ENCODE data around the gene CCDC134. TPM values are rescaled to one million over a fixed set of nuclear protein-coding genes. Genes with fewer than 3 reads are reported as not detected.
A peak's percentile ranks its signal among the peaks of the same experiment; 100 is the strongest.

Gene CCDC134
- polyA plus RNA-seq, 1 of the 3 experiments (the other 2 are of a cell fraction): 2.0 TPM

DNA sequence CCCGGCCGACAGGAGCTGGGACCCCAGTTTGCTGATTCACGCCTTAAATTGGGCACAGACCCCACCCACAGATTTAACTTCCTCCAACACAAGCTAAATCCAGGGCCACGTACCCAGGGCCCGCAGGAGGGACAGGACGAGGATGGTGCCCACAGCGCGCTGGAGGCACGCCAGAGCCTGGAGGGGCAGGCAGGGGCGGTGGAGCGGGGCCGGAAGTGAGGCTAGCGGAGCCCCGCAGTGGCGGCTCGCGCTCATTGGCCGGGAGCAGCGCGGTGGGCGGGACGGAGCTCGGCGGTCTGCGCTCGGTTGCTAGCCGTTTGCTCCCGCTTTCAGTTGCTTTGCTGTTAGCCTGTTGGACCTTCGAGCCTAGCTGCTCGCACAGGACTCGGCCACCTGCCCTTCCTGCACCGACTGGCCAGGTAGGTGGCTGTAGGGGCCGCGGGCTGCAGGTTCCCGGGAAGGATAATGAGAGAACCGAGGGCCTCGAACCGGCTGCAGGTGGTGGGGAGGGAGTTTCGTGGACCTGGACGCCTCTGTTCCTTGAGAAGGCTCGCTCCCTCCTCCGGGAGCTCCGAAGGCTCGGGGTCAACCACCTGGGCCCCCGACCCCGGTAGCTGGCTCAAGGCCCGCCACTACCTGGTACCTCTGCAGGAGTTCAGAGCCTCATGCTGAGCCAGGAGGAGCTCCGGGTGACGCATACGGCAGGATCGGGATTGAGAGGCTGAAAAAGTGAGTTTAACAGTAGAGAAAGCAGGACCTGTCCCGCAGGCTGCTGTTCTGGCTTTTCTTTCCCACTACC is at the start of gene CCDC134 (continued):
- peak; percentile 58 for TF ChIP-seq NFIC (IDR thresholded peaks at IDR 0.05; ENCODE audit: borderline replicate concordance)
- no peak for TF ChIP-seq CHD2 (IDR thresholded peaks at IDR 0.05; ENCODE audit: low read length, partially characterized antibody)
- TF ChIP-seq, protein P1, sequence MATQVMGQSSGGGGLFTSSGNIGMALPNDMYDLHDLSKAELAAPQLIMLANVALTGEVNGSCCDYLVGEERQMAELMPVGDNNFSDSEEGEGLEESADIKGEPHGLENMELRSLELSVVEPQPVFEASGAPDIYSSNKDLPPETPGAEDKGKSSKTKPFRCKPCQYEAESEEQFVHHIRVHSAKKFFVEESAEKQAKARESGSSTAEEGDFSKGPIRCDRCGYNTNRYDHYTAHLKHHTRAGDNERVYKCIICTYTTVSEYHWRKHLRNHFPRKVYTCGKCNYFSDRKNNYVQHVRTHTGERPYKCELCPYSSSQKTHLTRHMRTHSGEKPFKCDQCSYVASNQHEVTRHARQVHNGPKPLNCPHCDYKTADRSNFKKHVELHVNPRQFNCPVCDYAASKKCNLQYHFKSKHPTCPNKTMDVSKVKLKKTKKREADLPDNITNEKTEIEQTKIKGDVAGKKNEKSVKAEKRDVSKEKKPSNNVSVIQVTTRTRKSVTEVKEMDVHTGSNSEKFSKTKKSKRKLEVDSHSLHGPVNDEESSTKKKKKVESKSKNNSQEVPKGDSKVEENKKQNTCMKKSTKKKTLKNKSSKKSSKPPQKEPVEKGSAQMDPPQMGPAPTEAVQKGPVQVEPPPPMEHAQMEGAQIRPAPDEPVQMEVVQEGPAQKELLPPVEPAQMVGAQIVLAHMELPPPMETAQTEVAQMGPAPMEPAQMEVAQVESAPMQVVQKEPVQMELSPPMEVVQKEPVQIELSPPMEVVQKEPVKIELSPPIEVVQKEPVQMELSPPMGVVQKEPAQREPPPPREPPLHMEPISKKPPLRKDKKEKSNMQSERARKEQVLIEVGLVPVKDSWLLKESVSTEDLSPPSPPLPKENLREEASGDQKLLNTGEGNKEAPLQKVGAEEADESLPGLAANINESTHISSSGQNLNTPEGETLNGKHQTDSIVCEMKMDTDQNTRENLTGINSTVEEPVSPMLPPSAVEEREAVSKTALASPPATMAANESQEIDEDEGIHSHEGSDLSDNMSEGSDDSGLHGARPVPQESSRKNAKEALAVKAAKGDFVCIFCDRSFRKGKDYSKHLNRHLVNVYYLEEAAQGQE (IDR thresholded peaks at IDR 0.05; ENCODE audit: low read depth, low read length): no peak
- no peak for TF ChIP-seq FOXJ3 (CRISPR knock-in tag; IDR thresholded peaks at IDR 0.05)
- no peak for TF ChIP-seq TCF12 (IDR thresholded peaks at IDR 0.05)

GRCh38 chr22:41752011-41752970 is 48.2 kb upstream of the CCDC134 start:
- Histone ChIP-seq H3K27me3 (ENCODE audit: insufficient read depth) (no peaks in the 10 kb centered on the region), H3K79me2 (ENCODE audit: insufficient read depth) (no peaks in the 10 kb centered on the region), H3K4me2 (no peak overlapping the region), H3K36me3 (replicated peaks in 1 of 2; ENCODE audit: control insufficient read depth in 1 of 2, insufficient read depth in 2 of 2, low read length in 1 of 2) (no peaks in the 10 kb centered on the region), H3K9me3 (no peaks in the 10 kb centered on the region), H4K20me1 (ENCODE audit: insufficient read depth) (no peaks in the 10 kb centered on the region), H3K4me1 (ENCODE audit: control insufficient read depth in 1 of 2, insufficient read depth in 2 of 2, low read depth in 1 of 2, low read length in 1 of 2) (no peaks in the 10 kb centered on the region), H3K9me2 (no peaks in the 10 kb centered on the region), H3K4me3 (ENCODE audit: low read depth in 2 of 2, low read length in 1 of 2) (no peak overlapping the region), H2AFZ (ENCODE audit: low read depth) (no peak overlapping the region), H3K27ac (ENCODE audit: low read depth in 2 of 2, low read length in 1 of 2) (no peak overlapping the region), H3F3A (replicated peaks; ENCODE audit: insufficient read depth) (no peaks in the 10 kb centered on the region), H3K9ac (no peak overlapping the region)
- TF ChIP-seq TAF1 (IDR thresholded peaks at IDR 0.05; ENCODE audit: borderline replicate concordance, low read depth, low read length) (no peak), RAD21 (IDR thresholded peaks at IDR 0.05; ENCODE audit: low read length) (no peak), SMC3 (IDR thresholded peaks at IDR 0.05; ENCODE audit: low read depth, low read length) (no peak), GATA2 (CRISPR knock-in tag; IDR thresholded peaks at IDR 0.05) (no peak), JUND (IDR thresholded peaks at IDR 0.05) (no peak), EZH2phosphoT487 (IDR thresholded peaks at IDR 0.05; ENCODE audit: borderline replicate concordance, low read depth) (no peak), NRF1 (IDR thresholded peaks at IDR 0.05; ENCODE audit: low read depth, low read length) (no peak), PBX3 (IDR thresholded peaks at IDR 0.05) (no peak), CHD2 (IDR thresholded peaks at IDR 0.05; ENCODE audit: low read length, partially characterized antibody) (no peak), GABPA (IDR thresholded peaks at IDR 0.05; ENCODE audit: low read depth) (no peak), SIN3A (IDR thresholded peaks at IDR 0.05; ENCODE audit: borderline replicate concordance, low read depth, low read length) (no peak), YY1 (IDR thresholded peaks at IDR 0.05; ENCODE audit: low read depth) (no peak), NFIC (IDR thresholded peaks at IDR 0.05; ENCODE audit: borderline replicate concordance) (no peak), MEF2A (IDR thresholded peaks at IDR 0.05; ENCODE audit: borderline replicate concordance, low read depth) (no peak), ELF1 (IDR thresholded peaks at IDR 0.05) (no peak), FOXJ3 (CRISPR knock-in tag; IDR thresholded peaks at IDR 0.05) (no peak), MXI1 (IDR thresholded peaks at IDR 0.05; ENCODE audit: low read depth, low read length) (no peak)
- TF ChIP-seq, protein P2, sequence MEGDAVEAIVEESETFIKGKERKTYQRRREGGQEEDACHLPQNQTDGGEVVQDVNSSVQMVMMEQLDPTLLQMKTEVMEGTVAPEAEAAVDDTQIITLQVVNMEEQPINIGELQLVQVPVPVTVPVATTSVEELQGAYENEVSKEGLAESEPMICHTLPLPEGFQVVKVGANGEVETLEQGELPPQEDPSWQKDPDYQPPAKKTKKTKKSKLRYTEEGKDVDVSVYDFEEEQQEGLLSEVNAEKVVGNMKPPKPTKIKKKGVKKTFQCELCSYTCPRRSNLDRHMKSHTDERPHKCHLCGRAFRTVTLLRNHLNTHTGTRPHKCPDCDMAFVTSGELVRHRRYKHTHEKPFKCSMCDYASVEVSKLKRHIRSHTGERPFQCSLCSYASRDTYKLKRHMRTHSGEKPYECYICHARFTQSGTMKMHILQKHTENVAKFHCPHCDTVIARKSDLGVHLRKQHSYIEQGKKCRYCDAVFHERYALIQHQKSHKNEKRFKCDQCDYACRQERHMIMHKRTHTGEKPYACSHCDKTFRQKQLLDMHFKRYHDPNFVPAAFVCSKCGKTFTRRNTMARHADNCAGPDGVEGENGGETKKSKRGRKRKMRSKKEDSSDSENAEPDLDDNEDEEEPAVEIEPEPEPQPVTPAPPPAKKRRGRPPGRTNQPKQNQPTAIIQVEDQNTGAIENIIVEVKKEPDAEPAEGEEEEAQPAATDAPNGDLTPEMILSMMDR (IDR thresholded peaks at IDR 0.05): no peak
- WGBS (ENCODE audit: low lambda C conversion rate): 72% methylated on average over 4 of the region's 5 CpGs
- ChIA-PET POLR2A (no interaction called here), CTCF (interaction anchor here (1.6 kb wide), 1 partner anchor 55 kb away, joined by 3 read pairs; no protein-coding TSS in a partner anchor)
- no peak for DNase-seq
